Body of pancreas (tissue), 4 donors: Measurements from ENCODE around the gene ADGRL3. TPM values are rescaled to one million over a fixed set of nuclear protein-coding genes. Genes with fewer than 3 reads are reported as not detected.

Source experiments
- ATAC-seq: fragments of 150-250 bp; one replicate; pipeline ENCODE4 v1.9.1; 2016
- DNase-seq, 4 donors: peaks; one replicate each; pipeline ENCODE4 v3.0.0-alpha.2; 2019
- H3K27ac ChIP-seq, 4 donors: fragments of 200-600 bp; sonication (generic); 1 replicate in 3 of 4; 2 replicates in 1 of 4; pipeline versions ENCODE4 v1.5.1 to v1.6.1; 2016 to 2019; ENCODE audit warnings: mild to moderate bottlenecking in 1 of 4, mixed read lengths in 1 of 4, moderate library complexity in 1 of 4
- H3K27me3 ChIP-seq, 2 donors: fragments of 200-600 bp; sonication (generic); one replicate each; pipeline ENCODE4 v1.6.0; 2016; ENCODE audit warnings: mild to moderate bottlenecking in 1 of 2
- H3K36me3 ChIP-seq, 2 donors: fragments of 200-600 bp; sonication (generic); replicated peaks in 1 of 2; 2 replicates each; pipeline ENCODE4 v1.5.1; 2016; ENCODE audit warnings: low read depth in 2 of 2; ENCODE audit not compliant: insufficient read depth in 1 of 2
- H3K4me1 ChIP-seq: fragments of 200-600 bp; sonication (generic); one replicate; pipeline ENCODE4 v1.6.0; 2016
- H3K4me3 ChIP-seq, 2 donors: fragments of 200-600 bp; sonication (generic); 1 replicate in 1 of 2; 2 replicates in 1 of 2; pipeline ENCODE4 v1.5.1; 2016 to 2019
- H3K9me3 ChIP-seq, 3 donors: fragments of 200-600 bp; sonication (generic); 1 replicate in 2 of 3; 2 replicates in 1 of 3; pipeline ENCODE4 v1.5.1; 2016
- POLR2A ChIP-seq, 3 donors: fragments of 450-650 bp; IDR thresholded peaks; one replicate each; pipeline ENCODE4 v1.6.1; 2016; ENCODE audit warnings: antibody characterized with exemption in 3 of 3, mild to moderate bottlenecking in 2 of 3
- WGBS, 2 donors: methylation state at CpG; one replicate each; pipeline ENCODE4 v1.1.5; 2017; 5-methylcytosine and 5-hydroxymethylcytosine counted together
- intact Hi-C: fragments of 100-400 bp; cut with DNase I; formaldehyde crosslinking; loops from one replicate; pipeline ENCODE4 v1.15.1; 2023
- total RNA-seq, 2 donors: library from RNA; depleted of rRNA; stranded (reverse); fragments of >200 nt; gene quantifications; one replicate each; pipeline ENCODE4 v1.1.0, GENCODE V29; 2016
- TF ChIP-seq, protein P1 (sequence below), 7 experiments: fragments of 450-650 bp in 4 of 7; fragments of 200-600 bp in 3 of 7; sonication (generic) in 3 of 7; IDR thresholded peaks; one replicate each; pipeline ENCODE4 v1.5.1; 2016 to 2019; ENCODE audit warnings: antibody characterized with exemption in 7 of 7

Gene ADGRL3
- total RNA-seq, 2 donors from 2014 or later = 0.33 to 1.0 TPM

DNA sequence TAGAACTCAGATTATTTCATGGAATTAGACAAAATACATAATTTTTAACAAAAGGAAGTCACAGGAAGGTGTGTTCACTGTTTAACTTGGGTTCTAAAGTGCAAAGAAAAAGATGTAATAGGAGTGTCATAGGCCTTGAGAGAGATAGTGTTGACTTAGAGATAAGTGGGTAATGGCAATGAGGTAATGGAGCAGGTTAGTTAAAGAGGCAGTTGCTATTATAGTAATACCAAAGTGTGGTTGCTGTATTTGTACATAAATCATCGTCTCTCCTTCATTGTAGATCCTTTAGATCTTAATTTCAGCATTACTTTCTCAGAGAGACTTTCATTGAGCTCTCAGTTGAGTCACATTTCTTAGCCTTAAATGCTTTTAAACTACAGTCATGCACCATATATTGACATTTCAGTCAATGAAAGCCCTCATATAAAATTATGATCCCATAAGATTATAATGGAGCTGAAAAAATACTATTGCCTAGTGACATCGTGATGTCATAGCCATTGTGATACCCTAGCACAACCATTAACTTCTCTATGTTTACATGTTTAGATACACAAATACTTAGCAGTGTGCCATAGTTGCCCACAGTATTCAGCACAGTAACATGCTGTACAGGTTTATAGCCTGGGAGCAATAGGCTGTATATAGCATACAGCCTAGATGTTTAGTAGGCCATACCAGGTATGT, 245.4 kb downstream of the ADGRL3 start:
- TF ChIP-seq POLR2A (IDR thresholded peaks at IDR 0.05) = no peak
- TF ChIP-seq, protein P1, sequence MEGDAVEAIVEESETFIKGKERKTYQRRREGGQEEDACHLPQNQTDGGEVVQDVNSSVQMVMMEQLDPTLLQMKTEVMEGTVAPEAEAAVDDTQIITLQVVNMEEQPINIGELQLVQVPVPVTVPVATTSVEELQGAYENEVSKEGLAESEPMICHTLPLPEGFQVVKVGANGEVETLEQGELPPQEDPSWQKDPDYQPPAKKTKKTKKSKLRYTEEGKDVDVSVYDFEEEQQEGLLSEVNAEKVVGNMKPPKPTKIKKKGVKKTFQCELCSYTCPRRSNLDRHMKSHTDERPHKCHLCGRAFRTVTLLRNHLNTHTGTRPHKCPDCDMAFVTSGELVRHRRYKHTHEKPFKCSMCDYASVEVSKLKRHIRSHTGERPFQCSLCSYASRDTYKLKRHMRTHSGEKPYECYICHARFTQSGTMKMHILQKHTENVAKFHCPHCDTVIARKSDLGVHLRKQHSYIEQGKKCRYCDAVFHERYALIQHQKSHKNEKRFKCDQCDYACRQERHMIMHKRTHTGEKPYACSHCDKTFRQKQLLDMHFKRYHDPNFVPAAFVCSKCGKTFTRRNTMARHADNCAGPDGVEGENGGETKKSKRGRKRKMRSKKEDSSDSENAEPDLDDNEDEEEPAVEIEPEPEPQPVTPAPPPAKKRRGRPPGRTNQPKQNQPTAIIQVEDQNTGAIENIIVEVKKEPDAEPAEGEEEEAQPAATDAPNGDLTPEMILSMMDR (IDR thresholded peaks at IDR 0.05) = no peak
- 55 to 56% methylated on average over 2 of the region's 2 CpGs for WGBS, 2 donors
- Histone ChIP-seq H3K27me3 (no peaks in the 10 kb centered on the region), H3K4me3 (no peak overlapping the region), H3K36me3 (no peaks in the 10 kb centered on the region), H3K27ac (no peak overlapping the region), H3K4me1 (peaks cover 4% of the 10 kb centered on the region), H3K9me3 (no peaks in the 10 kb centered on the region)
- intact Hi-C loops = no loop called here
- ATAC-seq (no peak), DNase-seq (no peak)

GRCh38 chr4:61446941-61447340, 246.8 kb downstream of the ADGRL3 start:
- no peaks in the 10 kb centered on the region for H3K27me3 ChIP-seq
- intact Hi-C loops = no loop called here
- H3K36me3 ChIP-seq = no peaks in the 10 kb centered on the region
- H3K27ac ChIP-seq = no peak overlapping the region
- H3K4me1 ChIP-seq = peaks cover 4% of the 10 kb centered on the region
- H3K4me3 ChIP-seq = no peak overlapping the region
- no peaks in the 10 kb centered on the region for H3K9me3 ChIP-seq
- DNase-seq (no peak), ATAC-seq (no peak)
- no peak for TF ChIP-seq POLR2A (IDR thresholded peaks at IDR 0.05)
- TF ChIP-seq, protein P1 (IDR thresholded peaks at IDR 0.05) = no peak

DNA sequence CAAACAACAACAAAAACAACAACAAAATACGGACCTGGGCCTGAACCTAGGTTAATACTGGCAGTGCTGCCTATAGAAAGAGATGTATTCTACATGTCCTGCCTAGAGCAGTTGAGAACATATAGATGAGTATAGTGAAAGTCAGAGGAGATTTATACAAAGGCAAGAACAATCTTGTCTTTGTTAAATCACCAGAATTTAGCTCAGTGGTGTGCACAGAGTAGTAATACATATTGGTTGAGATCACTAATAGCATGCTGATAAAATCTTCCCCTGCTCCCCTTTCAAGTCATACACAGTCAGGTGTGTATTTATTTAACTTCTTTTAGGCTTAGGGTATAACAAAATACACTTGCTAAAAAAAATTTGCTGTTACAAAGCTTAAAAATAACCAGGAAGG, 247.8 kb downstream of the ADGRL3 start:
- WGBS, 2 donors = 57 to 59% methylated on average over 1 of the region's 1 CpG
- H3K4me3 ChIP-seq = no peak overlapping the region

GRCh38 chr4:61451935-61452334, 251.8 kb downstream of the ADGRL3 start:
- no peak for TF ChIP-seq POLR2A (IDR thresholded peaks at IDR 0.05)
- TF ChIP-seq, protein P1 (IDR thresholded peaks at IDR 0.05) = no peak
- no peak for DNase-seq
- Histone ChIP-seq H3K27me3 (no peaks in the 10 kb centered on the region), H3K4me1 (no peaks in the 10 kb centered on the region), H3K4me3 (no peak overlapping the region), H3K27ac (no peak overlapping the region), H3K9me3 (no peaks in the 10 kb centered on the region), H3K36me3 (no peaks in the 10 kb centered on the region)
- ATAC-seq = no peak
- intact Hi-C loops = no loop called here
- WGBS, 2 donors = 53 to 73% methylated on average over 3 of the region's 3 CpGs

More for the DNA sequence above, 247.8 kb downstream of the ADGRL3 start:
- intact Hi-C loops = no loop called here
- no peaks in the 10 kb centered on the region for H3K36me3 ChIP-seq
- H3K4me1 ChIP-seq = peaks cover 4% of the 10 kb centered on the region
- TF ChIP-seq POLR2A (IDR thresholded peaks at IDR 0.05) = no peak
- TF ChIP-seq, protein P1 (IDR thresholded peaks at IDR 0.05) = no peak
- no peak overlapping the region for H3K27ac ChIP-seq
- no peaks in the 10 kb centered on the region for H3K27me3 ChIP-seq
- no peak for ATAC-seq
- DNase-seq = no peak
- no peaks in the 10 kb centered on the region for H3K9me3 ChIP-seq

GRCh38 chr4:61461956-61462355, 261.8 kb downstream of the ADGRL3 start:
- H3K27ac ChIP-seq = peak overlapping the region in 2 of 4 donors; percentile 9 to 10
- H3K27me3 ChIP-seq = no peaks in the 10 kb centered on the region
- intact Hi-C loops = no loop called here
- H3K4me3 ChIP-seq = no peak overlapping the region
- TF ChIP-seq POLR2A (IDR thresholded peaks at IDR 0.05) = no peak
- TF ChIP-seq, protein P1 (IDR thresholded peaks at IDR 0.05) = no peak
- H3K4me1 ChIP-seq = peaks cover 5% of the 10 kb centered on the region
- no peak for ATAC-seq
- H3K36me3 ChIP-seq = no peaks in the 10 kb centered on the region
- DNase-seq = no peak
- 22 to 24% methylated on average over 1 of the region's 1 CpG for WGBS, 2 donors
- H3K9me3 ChIP-seq = no peaks in the 10 kb centered on the region
